Stimulated activated CD8-positive, alpha-beta memory T cell treated with anti-CD3 and anti-CD28 coated beads, Interleukin-15, amount 100 ng/mL, for 24 hours (primary cell): ENCODE results near the gene MT1A.

Source experiments
- DNase-seq: peaks from one replicate; pipeline ENCODE4 v3.0.0-alpha.2; 2020; ENCODE audit warnings: low read depth

Gene MT1A

DNA sequence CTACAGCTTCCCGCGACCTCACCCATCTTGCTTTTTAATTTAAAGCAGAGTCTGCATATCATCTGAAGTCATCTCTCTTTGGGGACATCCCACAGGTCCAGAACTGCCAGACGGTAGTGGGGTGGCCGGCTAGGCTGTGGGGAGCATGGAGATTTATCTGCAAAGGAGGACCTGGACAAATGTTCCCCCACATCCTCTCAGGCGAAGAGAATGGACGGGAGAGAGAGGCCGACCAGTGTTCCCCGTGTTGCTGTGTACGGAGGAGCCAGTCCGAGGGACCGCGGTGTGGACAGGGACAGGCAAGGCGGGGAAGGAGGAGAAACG, 6.7 kb upstream of the MT1A start:
- DNase-seq: no peak

GRCh38 chr16:56632156-56632847, 6.2 kb upstream of the MT1A start, which contains the start of gene MT1M:
Gene MT1M, plus strand, starts transcription at chr16:56632659. Its CDS starts 73 bp downstream, at chr16:56632732.
- DNase-seq: no peak

DNA sequence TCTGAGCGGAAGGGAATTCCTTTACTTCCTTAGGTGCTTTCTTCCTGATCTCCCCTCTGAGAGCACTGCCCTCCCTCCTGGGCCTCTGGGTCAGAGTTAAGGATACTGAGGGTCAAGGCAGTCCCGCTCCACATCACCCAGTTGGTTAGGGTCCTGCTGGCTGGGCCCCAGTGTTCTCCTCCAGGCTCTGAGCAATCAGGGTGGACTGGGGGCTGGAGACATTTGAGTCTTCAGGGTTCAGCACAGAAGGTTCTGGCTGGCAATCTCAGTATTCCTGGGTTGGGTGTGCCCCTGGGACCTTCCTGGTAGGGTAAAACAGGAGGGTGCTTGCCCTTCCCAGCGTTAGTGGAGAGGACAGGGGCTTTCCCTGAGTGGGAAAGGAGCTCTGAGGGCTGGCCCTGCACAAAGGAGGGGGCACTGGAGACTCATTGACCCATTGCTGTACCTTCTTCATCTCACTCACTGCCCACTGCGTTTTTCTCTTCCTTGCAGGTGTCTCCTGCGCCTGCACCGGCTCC, 5.6 kb upstream of the MT1A start:
- no peak for DNase-seq

DNA sequence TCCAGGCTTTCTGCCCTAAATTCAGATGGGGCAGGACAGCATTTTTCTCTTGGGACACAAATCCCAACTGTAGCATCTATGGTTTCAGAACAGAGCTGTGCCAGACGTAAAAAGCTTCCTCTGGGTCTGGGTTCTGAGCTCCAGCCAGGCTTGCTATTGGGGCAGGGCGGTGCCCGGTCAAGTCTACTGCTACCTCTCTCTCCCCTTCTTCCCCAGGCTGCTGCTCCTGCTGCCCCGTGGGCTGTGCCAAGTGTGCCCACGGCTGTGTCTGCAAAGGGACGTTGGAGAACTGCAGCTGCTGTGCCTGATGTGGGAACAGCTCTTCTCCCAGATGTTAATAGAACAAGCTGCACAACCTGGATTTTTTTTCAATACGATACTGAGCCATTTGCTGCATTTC, 4.9 kb upstream of the MT1A start:
- no peak for DNase-seq

DNA sequence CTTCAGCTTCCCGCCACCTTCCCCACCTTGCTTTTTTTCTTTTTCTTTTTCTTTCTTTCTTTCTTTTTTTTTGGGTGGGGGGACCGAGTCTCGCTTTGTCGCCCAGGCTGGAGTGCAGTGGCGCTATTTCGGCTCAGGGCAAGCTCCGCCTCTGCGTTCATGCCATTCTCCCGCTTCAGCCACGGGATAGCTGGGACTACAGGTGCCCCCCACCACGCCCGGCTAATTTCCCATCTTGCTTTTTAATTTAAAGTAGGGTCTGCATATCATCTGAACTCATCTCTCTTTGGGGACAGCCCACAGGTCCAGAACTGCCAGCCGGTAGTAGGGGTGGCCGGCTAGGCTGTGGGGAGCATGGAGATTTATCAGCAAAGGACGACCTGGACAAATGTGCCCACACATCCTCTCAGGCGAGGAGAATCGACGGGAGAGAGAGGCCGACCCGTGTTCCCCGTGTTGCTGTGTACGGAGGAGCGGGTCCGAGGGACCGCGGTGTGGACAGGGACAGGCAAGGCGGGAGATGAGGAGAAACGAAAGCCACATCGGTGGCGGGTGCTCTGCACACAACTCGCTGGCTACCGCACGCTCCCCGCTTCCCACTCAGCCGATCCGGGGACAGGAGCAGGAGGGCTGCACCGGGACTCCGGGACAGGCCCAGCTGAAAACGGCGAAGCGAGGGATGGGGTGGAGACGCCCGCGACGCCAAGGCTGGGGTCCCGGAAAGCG, 3.6 kb upstream of the MT1A start:
- DNase-seq: no peak

GRCh38 chr16:56635441-56635967, 3.0 kb upstream of the MT1A start:
- no peak for DNase-seq

DNA sequence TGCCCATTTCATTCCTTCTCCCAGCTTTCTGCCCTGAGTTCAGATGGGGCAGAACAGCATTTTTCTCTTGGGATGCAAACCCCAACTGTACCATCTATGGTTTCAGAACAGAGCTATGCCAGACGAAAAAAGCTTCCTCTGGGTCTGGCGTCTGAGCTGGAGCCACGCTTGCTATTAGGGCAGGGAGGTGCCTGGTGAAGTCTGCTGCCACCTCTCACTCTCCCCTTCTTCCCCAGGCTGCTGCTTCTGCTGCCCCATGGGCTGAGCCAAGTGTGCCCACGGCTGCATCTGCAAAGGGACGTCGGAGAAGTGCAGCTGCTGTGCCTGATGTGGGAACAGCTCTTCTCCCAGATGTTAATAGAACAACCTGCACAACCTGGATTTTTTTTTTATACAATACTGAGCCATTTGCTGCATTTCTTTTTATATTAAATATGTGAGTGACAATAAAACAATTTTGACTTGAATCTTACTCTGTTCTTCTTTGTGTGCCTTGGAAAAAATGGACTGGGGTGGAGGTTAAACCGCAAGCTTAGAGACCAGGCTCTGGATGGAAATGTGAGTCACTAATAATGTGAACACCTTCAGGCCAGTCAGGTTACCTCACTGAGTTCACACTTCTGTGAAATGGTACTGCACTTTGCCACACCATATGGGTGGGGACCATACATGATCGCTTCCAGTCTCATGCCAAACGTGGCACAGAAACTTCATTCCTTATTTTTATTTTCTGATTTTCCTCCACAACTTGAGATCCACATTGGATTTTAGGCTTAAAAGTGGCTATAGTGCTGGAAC, 1.7 kb upstream of the MT1A start:
- no peak for DNase-seq

- no peak for DNase-seq
Observed at GRCh38 chr16:56639045-56639444, 579 bp downstream of the MT1A start.

- DNase-seq: no peak
Observed at GRCh38 chr16:56640076-56640475, 1.6 kb downstream of the MT1A start.

GRCh38 chr16:56641166-56641565, 2.7 kb downstream of the MT1A start:
- DNase-seq: no peak

DNA sequence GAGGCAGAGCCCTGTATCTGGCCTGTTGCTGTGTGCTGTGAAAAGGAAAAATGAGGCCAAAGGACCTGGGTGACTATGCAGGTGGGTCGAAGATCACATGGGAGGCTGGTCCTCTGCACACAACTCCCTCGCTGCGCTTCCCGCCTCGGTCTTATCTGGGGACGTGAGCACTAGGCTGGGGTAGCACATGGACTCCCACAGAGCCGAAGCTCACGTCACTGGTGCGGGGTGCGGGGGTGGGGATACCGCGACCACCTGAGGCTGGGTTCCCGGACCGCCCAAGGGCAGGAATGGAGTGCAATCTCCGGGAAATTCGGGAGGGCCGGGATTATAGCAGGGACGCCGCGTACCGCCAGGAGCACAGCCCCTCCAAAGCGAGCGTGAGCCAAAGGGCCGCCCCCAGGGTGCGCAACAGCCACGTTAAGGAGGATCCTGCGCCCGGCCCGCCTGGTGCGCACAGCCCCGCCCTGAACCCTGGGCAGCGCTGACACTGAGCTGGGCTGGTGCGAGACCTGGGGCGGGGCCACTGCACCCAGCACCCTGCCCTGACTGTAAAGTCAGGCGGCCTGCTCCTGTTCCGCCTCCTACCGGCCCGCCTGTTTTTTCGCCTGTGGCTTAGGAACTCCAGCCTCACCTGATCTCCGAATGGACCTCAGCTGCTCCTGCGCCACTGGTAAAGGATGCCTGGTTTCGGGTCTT, 4.8 kb downstream of the MT1A start:
- peak; percentile 48 for DNase-seq

DNA sequence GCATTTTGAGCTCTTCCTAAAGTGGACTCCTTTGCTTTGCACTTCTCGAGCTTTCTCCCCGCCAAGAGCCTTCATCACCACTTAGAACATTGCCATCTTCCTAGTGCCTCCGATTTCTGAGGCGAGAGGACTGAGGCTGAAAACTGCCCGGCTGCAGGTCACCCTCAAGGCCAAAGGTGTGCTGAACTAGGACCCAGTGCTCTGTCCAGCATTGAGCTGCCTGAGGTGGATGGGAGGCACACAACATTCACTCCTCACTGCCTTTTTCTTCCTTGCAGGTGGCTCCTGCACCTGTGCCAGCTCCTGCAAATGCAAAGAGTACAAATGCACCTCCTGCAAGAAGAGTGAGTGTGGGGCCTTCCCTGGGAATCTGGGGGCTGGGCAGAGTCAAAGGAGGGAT, 5.4 kb downstream of the MT1A start:
- no peak for DNase-seq

- DNase-seq: no peak
Observed at GRCh38 chr16:56645311-56645710, 6.8 kb downstream of the MT1A start.

DNA sequence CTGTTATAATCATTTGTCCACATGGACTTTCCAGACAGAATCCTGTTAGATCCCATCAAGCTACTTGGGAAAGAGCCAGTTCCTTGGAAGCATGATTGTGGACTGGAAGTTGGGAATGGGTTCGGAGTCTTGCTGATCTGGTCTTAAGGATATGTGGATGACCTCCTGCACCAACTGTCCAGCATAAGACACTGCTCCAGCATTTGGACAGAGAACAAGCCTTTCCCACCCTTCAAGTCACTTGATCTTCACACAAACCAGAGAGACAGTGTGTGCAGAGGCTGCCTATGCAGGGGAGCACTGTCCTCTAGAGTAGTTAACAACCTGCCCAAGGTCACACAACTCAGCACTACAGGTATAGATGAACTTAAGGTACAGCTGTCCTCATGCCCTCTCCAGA, 7.4 kb downstream of the MT1A start:
- DNase-seq: no peak

- DNase-seq: no peak
Observed at GRCh38 chr16:56647641-56648431, 9.4 kb downstream of the MT1A start.

DNA sequence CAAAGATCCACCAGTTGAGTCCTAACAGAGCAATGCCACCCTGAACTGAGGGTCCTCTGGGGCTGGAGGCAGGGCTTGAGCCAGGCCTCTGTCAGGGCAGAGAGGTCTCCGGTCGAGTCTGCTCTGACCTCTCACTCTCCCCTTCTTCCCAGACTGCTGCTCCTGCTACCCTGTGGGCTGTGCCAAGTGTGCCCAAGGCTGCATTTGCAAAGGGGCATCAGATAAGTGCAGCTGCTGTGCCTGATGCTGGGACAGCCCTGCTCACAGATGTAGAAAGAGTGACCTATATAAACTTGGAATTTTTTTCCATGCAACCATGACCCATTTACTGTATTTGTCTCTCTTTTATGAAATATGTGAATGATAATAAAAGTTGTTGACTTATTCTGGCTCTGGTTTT, 10.8 kb downstream of the MT1A start:
- DNase-seq: no peak

DNA sequence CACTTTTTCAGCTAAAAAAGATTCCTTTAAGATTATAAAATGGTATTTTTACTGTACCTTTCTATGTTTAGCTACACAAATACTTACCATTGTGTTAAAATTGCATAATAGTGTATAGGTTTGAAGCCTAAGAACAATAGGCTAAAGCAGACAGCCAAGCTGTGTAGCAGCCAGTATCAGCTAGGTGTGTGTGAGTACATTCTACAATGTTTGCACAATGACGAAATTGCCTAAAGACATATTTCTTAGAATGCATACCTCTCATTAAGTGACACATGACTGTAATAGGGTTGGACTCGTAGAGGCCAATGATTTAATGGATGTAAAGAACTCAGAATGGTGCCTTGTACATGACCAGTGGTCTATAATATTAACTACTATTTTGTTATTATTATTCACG, 11.4 kb downstream of the MT1A start:
- DNase-seq: no peak

GRCh38 chr16:56651586-56651985, 13.1 kb downstream of the MT1A start, which contains the start of gene MT1B:
Gene MT1B, plus strand, starts transcription at chr16:56651886. Its CDS starts 68 bp downstream, at chr16:56651954.
- no peak for DNase-seq

GRCh38 chr16:56652600-56652999, 14.1 kb downstream of the MT1A start:
- DNase-seq: no peak

DNA sequence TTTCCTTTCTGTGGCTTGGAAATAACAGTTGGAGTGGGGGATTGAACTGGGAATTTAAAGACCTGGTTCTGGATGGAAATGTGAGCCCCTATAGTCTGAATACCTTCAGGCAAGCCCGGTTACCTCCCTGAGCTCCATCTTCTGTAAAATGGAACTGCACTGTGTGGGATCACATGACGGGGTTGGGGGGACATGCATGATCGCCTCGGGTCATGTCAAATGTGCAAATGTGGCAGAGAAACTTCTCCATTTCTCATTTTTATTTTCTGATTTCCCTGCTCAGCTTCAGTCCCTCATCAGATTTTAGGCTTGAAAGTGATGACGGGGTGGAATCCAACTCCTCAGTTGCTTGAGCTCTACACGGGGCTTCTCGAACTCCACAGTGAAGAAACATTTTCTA, 14.8 kb downstream of the MT1A start:
- no peak for DNase-seq
